WERI-Rb-1 (cell line): ENCODE measurements around the gene ZNF837.
A peak's percentile ranks its signal among the peaks of the same experiment; 100 is the strongest.
"Not testable (repeated sequence)": the region's sequence is repeated elsewhere in the genome, so short reads cannot be mapped to it uniquely, and the experiment has no call there.

Experiments
- DNase-seq: peaks from one replicate; pipeline ENCODE4 v3.0.0-alpha.2; 2020
- H3K27ac ChIP-seq: fragments of 250-450 bp; sonication (Bioruptor Pico); 2 replicates; pipeline ENCODE4 v1.5.1; 2020; ENCODE audit warnings: mild to moderate bottlenecking, moderate library complexity
- H3K27me3 ChIP-seq: fragments of 250-450 bp; sonication (Bioruptor Pico); 2 replicates; pipeline ENCODE4 v1.5.1; 2021; ENCODE audit warnings: mild to moderate bottlenecking, low read depth, moderate library complexity; ENCODE audit not compliant: insufficient read depth, severe bottlenecking
- H3K36me3 ChIP-seq: fragments of 250-450 bp; sonication (Bioruptor Pico); 2 replicates; pipeline ENCODE4 v1.5.1; 2020; ENCODE audit warnings: mild to moderate bottlenecking, moderate library complexity
- H3K4me3 ChIP-seq: 2 replicates; pipeline ENCODE4 v1.5.1; 2011; ENCODE audit warnings: low read depth, mild to moderate bottlenecking, control low read depth, low read length
- H3K9me3 ChIP-seq: fragments of 250-450 bp; sonication (Bioruptor Pico); 2 replicates; pipeline ENCODE4 v1.5.1; 2021; ENCODE audit warnings: mild to moderate bottlenecking, moderate library complexity; ENCODE audit not compliant: severe bottlenecking
- CTCF ChIP-seq: IDR thresholded peaks from 2 replicates; pipeline ENCODE4 v1.5.1; 2011; ENCODE audit warnings: low read depth, mild to moderate bottlenecking, control low read depth, inconsistent platforms, low read length

ZNF837 gene

GRCh38 chr19:58350001-58350861, 30.6 kb downstream of the ZNF837 start:
- no peak for TF ChIP-seq CTCF
- Histone ChIP-seq H3K4me3 (no peak overlapping the region), H3K27ac (no peak overlapping the region), H3K27me3 (no peaks in the 10 kb centered on the region), H3K36me3 (no peaks in the 10 kb centered on the region; the same call in none of the 2 replicates), H3K9me3 (no peaks in the 10 kb centered on the region)
- no peak for DNase-seq

GRCh38 chr19:58349590-58349989, 31.2 kb downstream of the ZNF837 start:
- DNase-seq: no peak
- Histone ChIP-seq H3K27ac (no peak overlapping the region), H3K27me3 (no peaks in the 10 kb centered on the region), H3K4me3 (no peak overlapping the region), H3K36me3 (no peaks in the 10 kb centered on the region; the same call in none of the 2 replicates), H3K9me3 (no peaks in the 10 kb centered on the region)
- no peak for TF ChIP-seq CTCF

GRCh38 chr19:58348080-58348479, 32.8 kb downstream of the ZNF837 start:
- H3K27ac ChIP-seq: peak overlapping the region; percentile 61

GRCh38 chr19:58346961-58347929, 33.6 kb downstream of the ZNF837 start:
- DNase-seq: peak; percentile 75
- no peaks in the 10 kb centered on the region; the same call in none of the 2 replicates for H3K36me3 ChIP-seq
- peak overlapping the region; percentile 61 for H3K27ac ChIP-seq
- no peaks in the 10 kb centered on the region for H3K27me3 ChIP-seq
- H3K9me3 ChIP-seq: no peaks in the 10 kb centered on the region
- TF ChIP-seq CTCF: no peak
- peak overlapping the region; percentile 79 for H3K4me3 ChIP-seq

More at GRCh38 chr19:58348080-58348479, 32.8 kb downstream of the ZNF837 start:
- not testable (repeated sequence) for H3K9me3 ChIP-seq, H3K27me3 ChIP-seq, H3K36me3 ChIP-seq, DNase-seq
- H3K4me3 ChIP-seq: peak overlapping the region; percentile 79

- Histone ChIP-seq H3K4me3 (no peak overlapping the region), H3K27me3 (no peaks in the 10 kb centered on the region), H3K36me3 (0 out of 2 replicates have a peak, but pooled peaks cover 5% of the 10 kb centered on the region), H3K9me3 (no peaks in the 10 kb centered on the region), H3K27ac (no peak overlapping the region)
- no peak for TF ChIP-seq CTCF
- DNase-seq: no peak
Observed at GRCh38 chr19:58345558-58345957, 35.3 kb downstream of the ZNF837 start.
